MM.1S (cell line): ENCODE measurements around the gene MMD.

Source experiments
- EZH2 ChIP-seq: fragments of 300-600 bp; sonication (generic); optimal IDR thresholded peaks from 2 replicates; pipeline ENCODE3; 2017; ENCODE audit warnings: low read depth, mild to moderate bottlenecking, antibody characterized with exemption, low read length, mixed read lengths
- EZH2phosphoT487 ChIP-seq: fragments of 300-600 bp; sonication (generic); IDR thresholded peaks from 2 replicates; pipeline ENCODE4 v1.6.1; 2018; ENCODE audit warnings: antibody characterized with exemption, low read length
- TF ChIP-seq, protein P1 (sequence below): fragments of 300-600 bp; sonication (generic); IDR thresholded peaks from 2 replicates; pipeline ENCODE4 v1.5.1; 2016; ENCODE audit warnings: antibody characterized with exemption, low read length, mixed read lengths

DNA sequence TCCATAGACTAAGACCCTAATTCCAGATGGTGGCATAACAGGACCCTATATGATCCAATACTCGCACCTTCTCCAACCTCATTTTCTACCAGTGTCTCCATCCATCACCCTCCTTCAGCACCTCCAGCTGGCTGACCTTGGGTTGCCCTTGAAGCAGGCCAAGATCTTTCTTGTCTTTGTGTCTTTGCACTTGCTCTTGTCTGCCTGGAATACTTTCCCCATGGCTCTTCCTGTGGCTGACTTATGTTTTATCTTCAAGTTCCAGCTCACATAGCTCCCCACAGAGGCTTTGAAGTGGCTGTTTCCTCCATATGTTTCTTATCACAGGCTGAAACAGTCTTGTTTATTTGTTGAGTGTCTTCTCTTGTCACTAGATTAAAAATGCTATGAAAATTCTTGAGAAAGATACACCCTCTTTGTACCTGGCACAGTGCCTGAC is 29.6 kb upstream of the MMD start:
- TF ChIP-seq, protein P1, sequence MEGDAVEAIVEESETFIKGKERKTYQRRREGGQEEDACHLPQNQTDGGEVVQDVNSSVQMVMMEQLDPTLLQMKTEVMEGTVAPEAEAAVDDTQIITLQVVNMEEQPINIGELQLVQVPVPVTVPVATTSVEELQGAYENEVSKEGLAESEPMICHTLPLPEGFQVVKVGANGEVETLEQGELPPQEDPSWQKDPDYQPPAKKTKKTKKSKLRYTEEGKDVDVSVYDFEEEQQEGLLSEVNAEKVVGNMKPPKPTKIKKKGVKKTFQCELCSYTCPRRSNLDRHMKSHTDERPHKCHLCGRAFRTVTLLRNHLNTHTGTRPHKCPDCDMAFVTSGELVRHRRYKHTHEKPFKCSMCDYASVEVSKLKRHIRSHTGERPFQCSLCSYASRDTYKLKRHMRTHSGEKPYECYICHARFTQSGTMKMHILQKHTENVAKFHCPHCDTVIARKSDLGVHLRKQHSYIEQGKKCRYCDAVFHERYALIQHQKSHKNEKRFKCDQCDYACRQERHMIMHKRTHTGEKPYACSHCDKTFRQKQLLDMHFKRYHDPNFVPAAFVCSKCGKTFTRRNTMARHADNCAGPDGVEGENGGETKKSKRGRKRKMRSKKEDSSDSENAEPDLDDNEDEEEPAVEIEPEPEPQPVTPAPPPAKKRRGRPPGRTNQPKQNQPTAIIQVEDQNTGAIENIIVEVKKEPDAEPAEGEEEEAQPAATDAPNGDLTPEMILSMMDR, result no peak
- TF ChIP-seq EZH2phosphoT487 (no peak), EZH2 (no peak)
